Activated CD4-positive, alpha-beta T cell treated with anti-CD3 and anti-CD28 coated beads for 48 hours (primary cell): ENCODE data around the gene ULK4.
A peak's percentile ranks its signal among the peaks of the same experiment; 100 is the strongest.

Experiments
- DNase-seq: peaks from one replicate; pipeline ENCODE4 v3.0.0-alpha.2; 2020

The ULK4 gene

GRCh38 chr3:41627477-41628087, 334.3 kb downstream of the ULK4 start:
- no peak for DNase-seq

- no peak for DNase-seq
Measured at GRCh38 chr3:41612853-41613252, 349.1 kb downstream of the ULK4 start.

GRCh38 chr3:41611008-41611407, 350.9 kb downstream of the ULK4 start:
- DNase-seq = no peak

GRCh38 chr3:41608347-41608746, 353.6 kb downstream of the ULK4 start:
- DNase-seq = peak; percentile 2

GRCh38 chr3:41603807-41604206, 358.1 kb downstream of the ULK4 start:
- no peak for DNase-seq

- no peak for DNase-seq
Measured at GRCh38 chr3:41602121-41602520, 359.8 kb downstream of the ULK4 start.

GRCh38 chr3:41601404-41601987, 360.4 kb downstream of the ULK4 start:
- DNase-seq = no peak

GRCh38 chr3:41600616-41601015, 361.3 kb downstream of the ULK4 start:
- no peak for DNase-seq

- DNase-seq = no peak
Measured at GRCh38 chr3:41599127-41599484, 362.8 kb downstream of the ULK4 start.

- DNase-seq = no peak
Measured at GRCh38 chr3:41598402-41599126, 363.3 kb downstream of the ULK4 start.

- DNase-seq = no peak
Measured at GRCh38 chr3:41593774-41594173, 368.1 kb downstream of the ULK4 start.

GRCh38 chr3:41592753-41593510, 369.0 kb downstream of the ULK4 start:
- no peak for DNase-seq

- DNase-seq = no peak
Measured at GRCh38 chr3:41583014-41583413, 378.9 kb downstream of the ULK4 start.

GRCh38 chr3:41581700-41582099, 380.2 kb downstream of the ULK4 start:
- no peak for DNase-seq

- DNase-seq = no peak
Measured at GRCh38 chr3:41580274-41580959, 381.5 kb downstream of the ULK4 start.

- no peak for DNase-seq
Measured at GRCh38 chr3:41579861-41580260, 382.0 kb downstream of the ULK4 start.

- DNase-seq = no peak
Measured at GRCh38 chr3:41578798-41579197, 383.1 kb downstream of the ULK4 start.

- no peak for DNase-seq
Measured at GRCh38 chr3:41575724-41576123, 386.2 kb downstream of the ULK4 start.

- DNase-seq = no peak
Measured at GRCh38 chr3:41574900-41575299, 387.0 kb downstream of the ULK4 start.

- DNase-seq = no peak
Measured at GRCh38 chr3:41573591-41573990, 388.3 kb downstream of the ULK4 start.

- DNase-seq = no peak
Measured at GRCh38 chr3:41572092-41572491, 389.8 kb downstream of the ULK4 start.

- DNase-seq = no peak
Measured at GRCh38 chr3:41569632-41570305, 392.1 kb downstream of the ULK4 start.
